Measurements from ENCODE around the gene PRCP. TPM values are rescaled to one million over a fixed set of nuclear protein-coding genes. Genes with fewer than 3 reads are reported as not detected.
A peak's percentile ranks its signal among the peaks of the same experiment; 100 is the strongest.

PRCP gene
- total and polyA plus RNA-seq, 2 donors (not counting 1 experiment from before 2014, with no cell fraction given) = 24.6 to 37.7 TPM

GRCh38 chr11:82927264-82927880 lies 27.1 kb upstream of the PRCP start:
- peak; percentile 76 for DNase-seq
- Histone ChIP-seq H3K79me2 (ENCODE audit: control insufficient read depth, insufficient read depth, low read length) (peaks cover 26% of the 10 kb centered on the region), H3K27me3 (replicated peaks in 1 of 4; ENCODE audit: control extremely low read depth in 1 of 4, control insufficient read depth in 3 of 4, insufficient read depth in 4 of 4, low read length in 3 of 4) (no peaks in the 10 kb centered on the region), H3K4me2 (replicated peaks; ENCODE audit: low read depth, low read length, poor library complexity, severe bottlenecking) (peak overlapping the region; percentile 39), H3K4me3 (ENCODE audit: control extremely low read depth in 1 of 5, extremely low read depth in 1 of 5, insufficient read depth in 1 of 5, low read depth in 2 of 5, low read length in 4 of 5) (no peak overlapping the region), H3K4me1 (ENCODE audit: control insufficient read depth in 2 of 2, insufficient read depth in 2 of 2, low read length in 2 of 2) (peaks cover 58 to 77% of the 10 kb centered on the region in 2 donors), H3K9me3 (ENCODE audit: control extremely low read depth in 1 of 3, control insufficient read depth in 2 of 3, insufficient read depth in 1 of 3, low read length in 2 of 3) (no peaks in the 10 kb centered on the region), H3K36me3 (replicated peaks in 1 of 2; ENCODE audit: control extremely low read depth in 1 of 2, control insufficient read depth in 1 of 2, extremely low read depth in 1 of 2, insufficient read depth in 2 of 2, low read length in 1 of 2) (no peaks in the 10 kb centered on the region), H2AFZ (ENCODE audit: insufficient read depth, low read depth, low read length, poor library complexity, severe bottlenecking) (no peak overlapping the region), H3K27ac (ENCODE audit: low read length in 2 of 2) (no peak overlapping the region), H4K20me1 (ENCODE audit: control insufficient read depth, insufficient read depth, low read length, poor library complexity, severe bottlenecking) (no peaks in the 10 kb centered on the region), H3K9ac (ENCODE audit: low read length) (no peak overlapping the region)
- Mint-ChIP-seq H3K27me3 (no peaks in the 10 kb centered on the region), H3K9me3 (ENCODE audit: insufficient read depth) (no peaks in the 10 kb centered on the region), H3K4me1 (peaks cover 67% of the 10 kb centered on the region), H3K4me3 (peak overlapping the region; percentile 15), H3K27ac (no peak overlapping the region)
- TF ChIP-seq EZH2 (IDR thresholded peaks at IDR 0.05; ENCODE audit: borderline replicate concordance, insufficient read depth, low read depth, low read length, poor library complexity, severe bottlenecking) = no peak
- TF ChIP-seq CTCF (IDR thresholded peaks at IDR 0.05) = peak; percentile 89
- POLR2A ChIA-PET = interaction anchor here (0.6 to 0.8 kb wide), 2 partner anchors 27 to 62 kb away, joined by 3 to 4 read pairs; partner anchors contain the start of genes DDIAS and PRCP
- ATAC-seq (ENCODE audit: low read depth) = peak; percentile 81
- CTCF ChIA-PET = interaction anchor here (0.8 to 2.9 kb wide), 15 partner anchors 11 to 308 kb away, joined by 3 to 19 read pairs (median 5); partner anchors contain the start of genes DDIAS and PRCP
- intact Hi-C loops (cut with micrococcal nuclease) = loop anchor here (1.0 kb wide), 3 partner anchors 21 to 60 kb away; partner anchors contain the start of gene PRCP

All from B cell (primary cell).